Neuronal stem cell (in vitro differentiated cells): ENCODE results near the gene FBP2.
"Not testable (repeated sequence)": the region's sequence is repeated elsewhere in the genome, so short reads cannot be mapped to it uniquely, and the experiment has no call there.

Source experiments
- DNase-seq: peaks from one replicate; pipeline ENCODE4 v3.0.0-alpha.2; 2013; ENCODE audit warnings: low spot score
- H2AFZ ChIP-seq: one replicate; pipeline ENCODE4 v1.6.1; 2013; ENCODE audit warnings: mild to moderate bottlenecking, low read length, inconsistent platforms
- H2AK5ac ChIP-seq: 2 replicates; pipeline ENCODE4 v1.6.1; 2013; ENCODE audit warnings: low read depth, mild to moderate bottlenecking, inconsistent platforms, low read length, moderate library complexity, mixed read lengths
- H2BK120ac ChIP-seq: 2 replicates; pipeline ENCODE4 v1.6.1; 2013; ENCODE audit warnings: low read depth, mild to moderate bottlenecking, inconsistent platforms, low read length, moderate library complexity, mixed read lengths
- H2BK12ac ChIP-seq: one replicate; pipeline ENCODE4 v1.6.1; 2013; ENCODE audit warnings: low read length, inconsistent platforms
- H2BK15ac ChIP-seq: 2 replicates; pipeline ENCODE4 v1.6.1; 2013; ENCODE audit warnings: mild to moderate bottlenecking, low read length, inconsistent platforms, mixed read lengths
- H2BK5ac ChIP-seq: one replicate; pipeline ENCODE4 v1.6.1; 2013; ENCODE audit warnings: inconsistent platforms, mild to moderate bottlenecking, low read length, moderate library complexity
- H3K14ac ChIP-seq: one replicate; pipeline ENCODE4 v1.6.1; 2013; ENCODE audit warnings: low read length, inconsistent platforms
- H3K18ac ChIP-seq: 2 replicates; pipeline ENCODE4 v1.6.1; 2013; ENCODE audit warnings: low read length, inconsistent platforms
- H3K23ac ChIP-seq: 2 replicates; pipeline ENCODE4 v1.6.1; 2013; ENCODE audit warnings: low read depth, mild to moderate bottlenecking, mixed read lengths, low read length, inconsistent platforms; ENCODE audit not compliant: poor library complexity
- H3K27ac ChIP-seq: replicated peaks from 3 replicates; pipeline ENCODE4 v1.5.1; 2013; ENCODE audit warnings: low read length, inconsistent platforms
- H3K27me3 ChIP-seq, 3 experiments: 2 replicates each; pipeline ENCODE4 v1.6.1; 2013; ENCODE audit warnings: low read length in 3 of 3, mild to moderate bottlenecking in 2 of 3, inconsistent platforms in 1 of 3, low read depth in 1 of 3, mixed read lengths in 1 of 3, moderate library complexity in 1 of 3; ENCODE audit not compliant: control insufficient read depth in 3 of 3, insufficient read depth in 3 of 3
- H3K36me3 ChIP-seq, 2 donors: replicated peaks in 1 of 2; 2 replicates each; pipeline ENCODE4 v1.6.1; 2013; ENCODE audit warnings: low read length in 2 of 2; ENCODE audit not compliant: control insufficient read depth in 2 of 2, insufficient read depth in 2 of 2
- H3K4ac ChIP-seq: 2 replicates; pipeline ENCODE4 v1.6.1; 2013; ENCODE audit warnings: inconsistent platforms, mild to moderate bottlenecking, low read length, moderate library complexity
- H3K4me1 ChIP-seq, 2 donors: 1 replicate in 1 of 2; 2 replicates in 1 of 2; pipeline ENCODE4 v1.6.1; 2013; ENCODE audit warnings: low read length in 2 of 2, low read depth in 1 of 2; ENCODE audit not compliant: control insufficient read depth in 2 of 2, insufficient read depth in 1 of 2
- H3K4me2 ChIP-seq: one replicate; pipeline ENCODE4 v1.6.1; 2013; ENCODE audit warnings: mild to moderate bottlenecking, low read length, inconsistent platforms; ENCODE audit not compliant: insufficient read depth, poor library complexity, severe bottlenecking
- H3K4me3 ChIP-seq, 2 donors: 2 replicates each; pipeline ENCODE4 v1.5.1; 2013; ENCODE audit warnings: low read length in 2 of 2, mild to moderate bottlenecking in 2 of 2, inconsistent platforms in 1 of 2, moderate library complexity in 1 of 2
- H3K79me1 ChIP-seq: one replicate; pipeline ENCODE4 v1.6.1; 2013; ENCODE audit warnings: low read depth, mild to moderate bottlenecking, inconsistent platforms, low read length, moderate library complexity
- H3K9ac ChIP-seq: one replicate; pipeline ENCODE4 v1.6.1; 2013; ENCODE audit warnings: mild to moderate bottlenecking, low read depth, low read length, inconsistent platforms; ENCODE audit not compliant: poor library complexity
- H3K9me3 ChIP-seq, 2 donors: replicated peaks in 1 of 2; 2 replicates each; pipeline versions ENCODE3 to v1.6.1; 2013; ENCODE audit warnings: low read length in 2 of 2, mild to moderate bottlenecking in 2 of 2, inconsistent platforms in 1 of 2, low read depth in 1 of 2, mixed read lengths in 1 of 2, moderate library complexity in 1 of 2; ENCODE audit not compliant: control insufficient read depth in 2 of 2, insufficient read depth in 1 of 2
- H4K8ac ChIP-seq: one replicate; pipeline ENCODE4 v1.6.1; 2013; ENCODE audit warnings: low read depth, mild to moderate bottlenecking, inconsistent platforms, low read length, moderate library complexity
- H4K91ac ChIP-seq: one replicate; pipeline ENCODE4 v1.6.1; 2013; ENCODE audit warnings: low read length, low read depth, mild to moderate bottlenecking, inconsistent platforms; ENCODE audit not compliant: poor library complexity
- WGBS, 2 donors: extraction: QIAGEN DNeasy Blood & Tissue Kit; methylation state at CpG; one replicate each; pipeline ENCODE4 v1.1.7; 2013; ENCODE audit warnings: missing lambda C conversion rate in 2 of 2, mixed read lengths in 1 of 2; ENCODE audit not compliant: insufficient read length in 2 of 2, insufficient replicate concordance in 1 of 2; ENCODE audit errors: extremely low coverage in 2 of 2; 5-methylcytosine and 5-hydroxymethylcytosine counted together

The FBP2 gene

DNA sequence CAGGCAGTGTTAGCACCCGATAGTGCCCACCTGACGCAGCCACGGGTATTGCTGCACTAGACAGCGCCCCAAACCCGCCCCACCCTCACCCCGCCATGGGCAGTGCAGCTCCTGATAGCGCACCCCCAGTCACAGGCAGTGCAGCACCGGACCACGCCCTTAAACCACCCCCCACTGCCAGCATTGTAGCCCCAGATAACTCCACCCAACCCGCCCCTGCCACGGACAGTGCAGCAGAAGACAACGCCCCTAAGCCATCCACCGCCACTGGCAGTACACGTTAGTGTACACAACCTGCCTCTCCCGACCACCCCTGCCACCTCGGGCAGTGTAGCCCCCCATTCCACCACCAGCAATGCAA lies 39.6 kb downstream of the FBP2 start:
- Histone ChIP-seq H2AK5ac (peak overlapping the region; percentile 65), H3K4me3 (peak overlapping the region; percentile 73 to 86), H4K91ac (peak overlapping the region; percentile 85), H3K14ac (peak overlapping the region; percentile 31), H2AFZ (peak overlapping the region; percentile 95), H3K18ac (peak overlapping the region; percentile 78), H3K4me1 (peaks cover 2 to 4% of the 10 kb centered on the region in 2 donors), H3K27me3 (no peaks in the 10 kb centered on the region), H2BK5ac (no peak overlapping the region), H2BK15ac (peak overlapping the region; percentile 83), H3K36me3 (peaks cover 0 to 7% of the 10 kb centered on the region in 2 donors), H3K27ac (no peak overlapping the region), H3K4me2 (peak overlapping the region; percentile 67), H3K23ac (peak overlapping the region; percentile 48), H3K9ac (no peak overlapping the region), H2BK120ac (peak overlapping the region; percentile 52), H2BK12ac (no peak overlapping the region), H3K9me3 (peaks cover 1 to 2% of the 10 kb centered on the region in 2 donors), H4K8ac (no peak overlapping the region), H3K79me1 (peaks cover 10% of the 10 kb centered on the region), H3K4ac (no peak overlapping the region)
- DNase-seq = peak; percentile 2
- WGBS, 2 donors = no CpG with 5 or more reads among the region's 16 CpGs

DNA sequence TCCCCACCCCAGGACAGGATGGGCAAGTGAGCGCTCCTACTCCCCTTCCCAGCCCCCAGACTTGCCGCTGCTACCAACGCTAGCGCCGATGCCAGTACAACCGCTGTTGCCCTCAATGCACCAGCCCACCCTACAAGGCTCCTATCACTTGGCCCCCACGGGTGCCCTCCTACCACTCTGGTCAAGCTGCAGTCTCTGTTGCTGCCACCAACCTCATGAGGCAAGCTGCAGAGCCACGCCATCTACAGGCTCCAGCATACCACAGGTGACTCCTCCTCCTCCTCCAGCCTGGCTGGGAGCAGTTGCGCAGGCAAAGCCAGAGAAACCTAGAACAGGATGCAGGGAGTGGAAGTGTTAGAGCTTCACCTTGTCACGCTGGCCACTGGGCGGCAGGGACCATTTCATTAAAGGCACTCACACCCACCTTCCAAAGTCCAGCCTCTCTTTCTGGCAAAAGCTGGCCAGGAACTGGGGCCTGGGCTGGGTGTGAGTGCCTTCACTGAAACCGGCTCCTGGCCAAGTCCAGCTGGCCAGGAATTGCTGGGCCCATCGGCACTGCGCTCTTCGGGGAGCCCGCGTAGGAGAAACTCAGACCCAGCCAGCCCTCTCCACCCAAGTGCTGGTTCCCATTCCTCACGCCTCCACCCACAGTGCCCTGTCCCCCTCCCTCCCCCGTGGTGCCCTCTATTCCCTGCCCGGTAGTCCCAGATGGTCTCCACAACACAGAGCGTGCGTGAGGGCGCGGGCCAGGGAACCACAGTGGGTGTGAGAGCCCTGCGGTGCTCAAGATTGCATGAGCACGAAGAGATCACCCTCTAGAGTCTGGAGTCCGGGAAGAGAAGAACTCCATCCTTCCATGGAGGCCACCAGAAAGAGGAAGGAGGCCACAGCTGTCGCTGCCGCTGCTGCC lies 40.3 kb downstream of the FBP2 start:
- H3K4me3 ChIP-seq = peak overlapping the region in 1 of 2 donors; percentile 73
- peak overlapping the region; percentile 85 for H4K91ac ChIP-seq
- H3K23ac ChIP-seq = peak overlapping the region; percentile 34

DNA sequence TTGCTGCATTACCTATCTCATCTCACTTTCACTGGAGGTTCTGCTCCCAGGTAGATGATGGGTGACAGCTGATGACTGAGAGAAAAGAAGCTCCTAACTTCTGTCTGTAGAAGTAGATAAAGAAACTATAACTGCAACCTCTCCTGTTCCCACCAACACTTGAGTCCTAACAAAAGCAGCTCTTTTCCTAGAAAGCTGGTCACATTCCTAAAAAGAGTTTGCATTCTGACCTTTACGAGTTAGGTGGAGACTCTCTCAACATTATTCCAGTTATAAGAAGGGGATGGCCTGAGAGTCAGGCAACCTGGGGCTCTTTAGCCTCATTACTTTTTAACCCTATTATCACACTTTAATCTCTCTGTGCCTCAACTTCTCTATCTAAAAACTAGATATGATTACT lies 47.7 kb downstream of the FBP2 start:
- H3K9me3 ChIP-seq = peaks cover 1 to 2% of the 10 kb centered on the region in 2 donors
- no peak overlapping the region for H3K18ac ChIP-seq
- no peak overlapping the region for H3K9ac ChIP-seq
- no peak for DNase-seq
- H4K91ac ChIP-seq = no peak overlapping the region
- no peak overlapping the region for H3K4me3 ChIP-seq
- H3K79me1 ChIP-seq = no peaks in the 10 kb centered on the region
- no CpG with 5 or more reads among the region's 1 CpG for WGBS, 2 donors
- no peak overlapping the region for H2AFZ ChIP-seq
- H3K36me3 ChIP-seq = no peaks in the 10 kb centered on the region
- H4K8ac ChIP-seq = no peak overlapping the region
- H2BK5ac ChIP-seq = no peak overlapping the region
- H2BK15ac ChIP-seq = no peak overlapping the region
- H3K4ac ChIP-seq = no peak overlapping the region
- H3K4me1 ChIP-seq = no peaks in the 10 kb centered on the region
- no peak overlapping the region for H3K4me2 ChIP-seq
- H3K27ac ChIP-seq = no peak overlapping the region
- H3K23ac ChIP-seq = no peak overlapping the region
- no peak overlapping the region for H2AK5ac ChIP-seq
- H3K14ac ChIP-seq = no peak overlapping the region
- H3K27me3 ChIP-seq = no peaks in the 10 kb centered on the region
- H2BK12ac ChIP-seq = no peak overlapping the region
- H2BK120ac ChIP-seq = no peak overlapping the region

More for the DNA sequence above, 40.3 kb downstream of the FBP2 start:
- Histone ChIP-seq H3K36me3 (no peaks in the 10 kb centered on the region), H4K8ac (no peak overlapping the region), H3K9ac (no peak overlapping the region), H2BK12ac (peak overlapping the region; percentile 63), H3K27ac (no peak overlapping the region), H2BK15ac (peak overlapping the region; percentile 49), H3K14ac (peak overlapping the region; percentile 56), H3K4ac (no peak overlapping the region), H3K18ac (peak overlapping the region; percentile 78), H2AFZ (peak overlapping the region; percentile 95), H2BK120ac (no peak overlapping the region), H2AK5ac (peak overlapping the region; percentile 94), H3K27me3 (no peaks in the 10 kb centered on the region), H3K79me1 (peaks cover 10% of the 10 kb centered on the region), H3K4me1 (peaks cover 2 to 4% of the 10 kb centered on the region in 2 donors), H3K9me3 (peaks cover 1 to 2% of the 10 kb centered on the region in 2 donors), H2BK5ac (no peak overlapping the region), H3K4me2 (no peak overlapping the region)
- DNase-seq = no peak
- WGBS, 2 donors = no CpG with 5 or more reads among the region's 29 CpGs

DNA sequence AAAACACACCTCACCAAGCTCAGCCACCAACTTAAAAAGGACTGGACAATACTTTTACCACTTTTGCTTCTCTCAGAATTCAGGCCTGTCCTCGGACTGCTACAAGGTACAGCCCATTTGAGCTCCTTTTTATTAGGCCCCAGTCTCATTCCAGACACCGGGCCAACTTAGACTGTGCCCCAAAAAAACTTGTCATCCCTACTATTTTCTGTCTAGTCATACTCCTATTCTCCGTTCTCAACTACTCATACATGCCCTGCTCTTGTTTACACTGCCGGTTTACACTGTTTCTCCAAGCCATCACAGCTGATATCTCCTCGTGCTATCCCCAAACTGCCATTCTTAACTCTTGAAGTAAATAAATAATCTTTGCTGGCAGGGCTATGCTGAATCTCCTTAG lies 49.3 kb downstream of the FBP2 start:
- WGBS, 2 donors = no CpG with 5 or more reads among the region's 5 CpGs
- not testable (repeated sequence) for H3K23ac ChIP-seq, H4K8ac ChIP-seq, H3K4ac ChIP-seq, H3K27ac ChIP-seq, H2AFZ ChIP-seq, H2AK5ac ChIP-seq, H2BK15ac ChIP-seq, H3K4me3 ChIP-seq, H2BK120ac ChIP-seq, H3K36me3 ChIP-seq, H3K18ac ChIP-seq, H3K27me3 ChIP-seq, H2BK5ac ChIP-seq, H3K14ac ChIP-seq, H4K91ac ChIP-seq, DNase-seq, H2BK12ac ChIP-seq, H3K4me1 ChIP-seq, H3K4me2 ChIP-seq, H3K79me1 ChIP-seq, H3K9ac ChIP-seq, H3K9me3 ChIP-seq
